ENCODE results near the gene DLX5. TPM values are rescaled to one million over a fixed set of nuclear protein-coding genes. Genes with fewer than 3 reads are reported as not detected.

DLX5 gene
- total and polyA plus RNA-seq, 5 donors from 2014 or later: not detected

DNA sequence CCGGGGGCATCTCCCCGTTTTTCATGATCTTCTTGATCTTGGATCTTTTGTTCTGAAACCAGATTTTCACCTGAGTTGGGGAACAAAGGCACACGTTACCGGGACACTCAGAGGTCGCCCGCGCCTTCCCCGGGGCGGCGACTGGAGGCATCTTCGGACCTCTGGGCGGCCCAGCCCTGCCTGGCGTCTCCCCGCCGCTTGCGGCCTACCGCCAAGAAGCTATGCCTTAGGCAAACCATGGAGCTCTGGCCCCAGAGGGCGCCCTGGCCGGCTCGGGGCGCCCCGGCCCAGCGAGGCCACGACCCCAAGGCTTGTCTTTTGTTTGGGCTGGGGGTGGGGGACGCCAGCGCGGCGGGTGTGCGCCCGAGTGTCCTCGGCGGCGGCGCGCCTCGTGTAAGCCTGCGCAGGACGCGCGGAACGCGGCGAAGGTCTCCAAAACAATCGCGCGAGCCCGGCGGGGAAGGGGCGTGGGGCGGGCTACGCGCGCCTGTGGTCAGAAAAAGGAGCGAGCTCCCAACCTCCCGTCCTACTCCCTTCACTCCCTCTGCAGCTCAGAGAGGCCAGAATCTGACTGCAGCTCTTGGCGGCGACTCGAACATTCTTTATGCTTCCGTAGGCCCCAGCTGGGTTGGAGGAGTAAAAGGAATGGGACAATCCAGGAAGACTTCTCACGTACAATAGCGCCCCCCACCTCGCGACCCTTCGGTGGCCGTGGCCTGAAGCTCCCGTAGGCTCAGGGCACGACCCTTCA, 3.5 kb downstream of the DLX5 start:
- Mint-ChIP-seq H3K9me3 (peaks cover 0 to 18% (median 0%) of the 10 kb centered on the region in 7 donors), H3K36me3 (peaks cover 3% of the 10 kb centered on the region), H3K27me3 (peaks cover 97% of the 10 kb centered on the region), H3K4me3 (peak overlapping the region in 1 of 4 donors; percentile 16), H3K27ac (no peak overlapping the region), H3K4me1 (peaks cover 4 to 42% (median 13%) of the 10 kb centered on the region in 4 donors)
- DNase-seq (no peak), ATAC-seq (ENCODE audit: low read depth in 2 of 2) (no peak)
- Histone ChIP-seq H3K27me3 (ENCODE audit: control insufficient read depth, insufficient read depth, low read length) (peaks cover 35% of the 10 kb centered on the region), H3K4me3 (ENCODE audit: low read depth, low read length) (no peak overlapping the region), H3K27ac (ENCODE audit: insufficient read depth, low read length, poor library complexity, severe bottlenecking) (no peak overlapping the region), H3K9me3 (ENCODE audit: control insufficient read depth in 2 of 2, low read length in 2 of 2) (no peaks in the 10 kb centered on the region), H3K4me1 (ENCODE audit: control insufficient read depth, insufficient read depth, low read length, poor library complexity, severe bottlenecking) (no peaks in the 10 kb centered on the region), H3K36me3 (ENCODE audit: control insufficient read depth, insufficient read depth, low read length) (no peaks in the 10 kb centered on the region)

DNA sequence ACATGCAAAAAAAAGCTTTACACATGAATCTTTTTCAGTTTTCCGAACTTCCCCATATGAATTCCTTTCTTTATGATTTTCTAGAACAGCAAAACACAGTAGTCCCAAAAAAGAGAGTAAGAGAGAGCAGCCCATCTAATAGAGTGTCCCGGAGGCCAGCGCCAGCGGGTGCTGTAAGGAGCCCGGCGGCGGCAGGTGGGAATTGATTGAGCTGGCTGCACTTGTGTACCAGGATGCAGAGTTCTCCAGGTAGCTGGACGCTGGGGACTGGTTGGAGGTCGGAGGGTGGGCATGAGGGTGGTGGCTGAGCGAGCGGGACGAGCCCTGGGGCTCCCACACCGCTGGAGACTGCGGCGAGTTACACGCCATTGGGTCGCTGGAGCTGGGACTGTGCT, 4.0 kb downstream of the DLX5 start:
- H3K27ac Mint-ChIP-seq: no peak overlapping the region

DNA sequence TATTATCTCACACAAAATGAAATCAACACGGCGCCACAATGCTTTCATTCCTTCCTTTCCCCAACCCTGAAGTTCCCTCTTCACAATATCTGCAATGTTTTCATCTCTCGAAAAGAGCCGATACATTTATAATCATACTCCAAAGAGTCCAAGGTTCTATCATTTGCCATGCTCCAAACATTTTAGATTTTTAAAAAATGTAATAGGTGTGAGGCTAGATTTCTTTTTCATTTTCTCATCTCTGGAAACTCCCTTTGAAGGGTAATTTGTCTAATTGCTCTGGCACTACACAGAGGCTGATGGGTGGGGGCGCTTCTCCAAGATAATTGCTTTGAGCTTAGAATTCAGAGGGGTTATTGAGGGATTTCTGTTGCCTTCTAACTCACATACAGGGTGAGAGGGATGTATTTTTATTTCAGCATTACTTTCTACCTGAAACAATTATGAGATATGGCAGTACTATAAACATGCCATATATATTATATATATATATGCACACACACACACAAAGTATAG, 4.9 kb downstream of the DLX5 start:
- Histone ChIP-seq H3K4me1 (ENCODE audit: control insufficient read depth, insufficient read depth, low read length, poor library complexity, severe bottlenecking) (no peaks in the 10 kb centered on the region), H3K9me3 (ENCODE audit: control insufficient read depth in 2 of 2, low read length in 2 of 2) (peaks cover 0 to 4% of the 10 kb centered on the region in 2 experiments), H3K27ac (ENCODE audit: insufficient read depth, low read length, poor library complexity, severe bottlenecking) (no peak overlapping the region), H3K4me3 (ENCODE audit: low read depth, low read length) (no peak overlapping the region), H3K36me3 (ENCODE audit: control insufficient read depth, insufficient read depth, low read length) (no peaks in the 10 kb centered on the region), H3K27me3 (ENCODE audit: control insufficient read depth, insufficient read depth, low read length) (peaks cover 37% of the 10 kb centered on the region)
- Mint-ChIP-seq H3K27ac (no peak overlapping the region), H3K4me1 (peaks cover 4 to 37% (median 12%) of the 10 kb centered on the region in 4 donors), H3K9me3 (peaks cover 0 to 18% (median 0%) of the 10 kb centered on the region in 7 donors), H3K36me3 (peaks cover 3% of the 10 kb centered on the region), H3K27me3 (peaks cover 97% of the 10 kb centered on the region), H3K4me3 (no peak overlapping the region)
- DNase-seq (no peak), ATAC-seq (ENCODE audit: low read depth in 2 of 2) (no peak)

More for the DNA sequence above, 4.0 kb downstream of the DLX5 start:
- H3K9me3 Mint-ChIP-seq: peaks cover 0 to 20% (median 0%) of the 10 kb centered on the region in 7 donors
- Histone ChIP-seq H3K4me3 (ENCODE audit: low read depth, low read length) (no peak overlapping the region), H3K36me3 (ENCODE audit: control insufficient read depth, insufficient read depth, low read length) (no peaks in the 10 kb centered on the region), H3K9me3 (ENCODE audit: control insufficient read depth in 2 of 2, low read length in 2 of 2) (no peaks in the 10 kb centered on the region), H3K4me1 (ENCODE audit: control insufficient read depth, insufficient read depth, low read length, poor library complexity, severe bottlenecking) (no peaks in the 10 kb centered on the region), H3K27me3 (ENCODE audit: control insufficient read depth, insufficient read depth, low read length) (peaks cover 34% of the 10 kb centered on the region), H3K27ac (ENCODE audit: insufficient read depth, low read length, poor library complexity, severe bottlenecking) (no peak overlapping the region)
- peaks cover 97% of the 10 kb centered on the region for H3K27me3 Mint-ChIP-seq
- no peak for ATAC-seq (ENCODE audit: low read depth in 2 of 2)
- H3K36me3 Mint-ChIP-seq: peaks cover 3% of the 10 kb centered on the region
- peaks cover 4 to 38% (median 12%) of the 10 kb centered on the region in 4 donors for H3K4me1 Mint-ChIP-seq
- no peak for DNase-seq
- H3K4me3 Mint-ChIP-seq: peak overlapping the region in 2 of 4 donors; percentile 9 to 58

DNA sequence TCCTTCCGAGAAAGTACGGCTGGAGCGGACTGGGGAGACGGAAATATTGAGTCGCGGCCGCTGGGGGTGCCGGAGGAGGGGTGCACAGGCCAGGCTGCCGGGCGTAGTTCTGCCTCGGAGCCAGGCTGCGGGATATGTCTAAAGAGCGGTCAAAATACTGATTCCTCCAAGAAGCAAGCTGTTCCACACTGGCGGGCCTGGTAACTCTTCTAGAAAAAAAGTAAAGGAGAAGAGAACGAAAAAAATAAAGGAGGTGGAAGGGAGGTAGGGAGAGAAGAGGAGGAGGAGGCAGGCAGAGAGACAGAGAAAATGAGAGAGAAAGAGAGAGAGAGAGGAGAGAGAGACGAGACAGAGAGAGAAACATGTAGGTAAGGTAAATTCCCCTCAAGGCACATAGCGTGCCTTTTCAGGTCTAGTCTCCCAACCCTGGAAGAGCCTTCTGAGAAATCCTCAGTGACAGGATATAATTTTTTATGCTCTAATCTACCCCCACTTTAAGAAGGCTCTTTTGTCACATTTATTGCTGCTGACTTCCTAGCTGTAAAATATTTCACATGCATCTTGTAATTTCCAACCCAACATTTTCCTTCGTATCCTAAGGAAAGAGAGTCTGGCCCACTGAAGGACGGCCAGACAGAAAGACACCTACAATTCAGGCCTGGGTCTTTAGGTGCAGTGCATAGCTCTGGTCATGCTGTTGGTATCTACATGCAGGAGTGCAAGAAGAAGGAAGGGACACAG, 5.7 kb downstream of the DLX5 start:
- Histone ChIP-seq H3K27ac (ENCODE audit: insufficient read depth, low read length, poor library complexity, severe bottlenecking) (no peak overlapping the region), H3K4me3 (ENCODE audit: low read depth, low read length) (no peak overlapping the region), H3K4me1 (ENCODE audit: control insufficient read depth, insufficient read depth, low read length, poor library complexity, severe bottlenecking) (no peaks in the 10 kb centered on the region), H3K9me3 (ENCODE audit: control insufficient read depth in 2 of 2, low read length in 2 of 2) (peaks cover 0 to 4% of the 10 kb centered on the region in 2 experiments), H3K36me3 (ENCODE audit: control insufficient read depth, insufficient read depth, low read length) (no peaks in the 10 kb centered on the region), H3K27me3 (ENCODE audit: control insufficient read depth, insufficient read depth, low read length) (peaks cover 40% of the 10 kb centered on the region)
- Mint-ChIP-seq H3K9me3 (peaks cover 0 to 16% (median 0%) of the 10 kb centered on the region in 7 donors), H3K4me1 (peaks cover 4 to 32% (median 10%) of the 10 kb centered on the region in 4 donors), H3K27ac (no peak overlapping the region), H3K36me3 (peaks cover 3% of the 10 kb centered on the region), H3K4me3 (no peak overlapping the region), H3K27me3 (peaks cover 97% of the 10 kb centered on the region)
- DNase-seq (no peak), ATAC-seq (ENCODE audit: low read depth in 2 of 2) (no peak)

DNA sequence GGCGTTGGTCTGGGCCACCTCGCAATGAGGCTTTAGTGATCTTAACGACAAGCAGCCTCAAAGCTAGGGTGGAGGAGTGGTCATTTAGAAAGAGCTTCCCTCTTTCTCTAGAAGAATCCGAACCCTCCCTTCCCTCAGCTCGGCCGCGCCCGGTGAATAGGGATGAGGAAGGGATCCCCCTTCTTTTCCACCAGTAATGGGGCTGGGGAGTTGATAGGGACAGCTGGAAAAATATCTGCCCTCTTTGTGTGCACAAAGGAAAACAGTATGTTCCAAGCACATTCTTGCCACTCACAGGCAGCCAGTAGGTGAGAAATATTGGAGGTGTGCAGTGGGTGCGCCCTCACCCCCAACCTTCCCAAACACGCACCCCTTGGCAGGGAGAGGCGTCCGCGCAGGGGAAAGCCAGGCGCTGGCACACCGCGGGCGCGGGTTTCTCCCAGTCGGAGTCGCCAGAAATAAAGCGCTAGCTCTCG, 6.5 kb downstream of the DLX5 start:
- Histone ChIP-seq H3K9me3 (ENCODE audit: control insufficient read depth in 2 of 2, low read length in 2 of 2) (peaks cover 0 to 4% of the 10 kb centered on the region in 2 experiments), H3K4me3 (ENCODE audit: low read depth, low read length) (no peak overlapping the region), H3K36me3 (ENCODE audit: control insufficient read depth, insufficient read depth, low read length) (no peaks in the 10 kb centered on the region), H3K27me3 (ENCODE audit: control insufficient read depth, insufficient read depth, low read length) (peaks cover 44% of the 10 kb centered on the region), H3K4me1 (ENCODE audit: control insufficient read depth, insufficient read depth, low read length, poor library complexity, severe bottlenecking) (no peaks in the 10 kb centered on the region), H3K27ac (ENCODE audit: insufficient read depth, low read length, poor library complexity, severe bottlenecking) (no peak overlapping the region)
- peaks cover 4 to 29% (median 9%) of the 10 kb centered on the region in 4 donors for H3K4me1 Mint-ChIP-seq
- peaks cover 0 to 14% (median 0%) of the 10 kb centered on the region in 7 donors for H3K9me3 Mint-ChIP-seq
- ATAC-seq (ENCODE audit: low read depth in 2 of 2) (no peak), DNase-seq (no peak)
- H3K4me3 Mint-ChIP-seq: no peak overlapping the region
- H3K27ac Mint-ChIP-seq: no peak overlapping the region
- H3K36me3 Mint-ChIP-seq: peaks cover 3% of the 10 kb centered on the region
- peaks cover 97% of the 10 kb centered on the region for H3K27me3 Mint-ChIP-seq

DNA sequence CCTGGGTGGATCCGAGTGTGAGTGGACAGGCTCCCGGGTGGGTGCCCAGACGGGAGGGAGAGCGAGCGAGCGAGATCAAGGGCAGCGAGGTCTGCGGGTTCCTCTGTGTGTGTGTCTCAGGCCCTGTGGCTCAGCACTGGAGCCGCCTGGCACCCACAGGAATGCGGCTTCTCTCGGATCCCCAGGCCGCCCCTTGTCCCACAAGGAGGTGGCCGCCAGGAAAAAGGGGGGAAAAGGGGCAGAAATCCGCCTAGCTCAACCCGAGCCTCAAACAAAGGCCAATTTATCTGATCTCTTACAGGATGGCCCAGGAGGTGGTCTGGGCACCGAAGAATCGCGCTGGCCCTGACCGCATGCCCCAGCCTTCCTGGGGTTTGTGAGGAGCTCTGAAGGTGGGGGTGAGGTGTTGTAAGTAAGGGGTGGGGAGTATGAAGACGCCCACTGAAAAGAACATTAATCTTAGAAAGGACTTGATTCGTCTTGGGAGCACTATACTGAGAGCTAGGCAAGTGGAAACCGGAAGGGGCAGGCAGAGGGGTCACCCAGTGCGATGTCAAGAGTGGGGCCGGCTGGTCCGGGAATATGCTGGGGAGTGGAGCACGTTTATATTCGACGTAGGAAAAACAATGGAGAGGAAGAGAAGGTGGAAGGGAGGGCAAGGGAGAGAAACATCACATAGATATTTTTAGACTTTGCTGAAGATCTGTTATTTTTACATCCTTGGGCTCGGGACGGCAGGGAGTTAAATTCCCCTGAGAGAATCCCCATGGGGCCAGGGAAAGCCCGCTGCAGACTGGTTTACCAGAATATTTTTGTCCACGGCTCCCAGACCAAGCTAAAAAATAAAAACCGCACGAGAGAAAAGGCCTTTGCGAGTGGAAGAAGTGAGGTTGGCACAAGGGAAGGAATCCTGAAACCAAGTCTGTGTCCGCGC, 7.2 kb downstream of the DLX5 start:
- peaks cover 97% of the 10 kb centered on the region for H3K27me3 Mint-ChIP-seq
- Histone ChIP-seq H3K4me3 (ENCODE audit: low read depth, low read length) (no peak overlapping the region), H3K4me1 (ENCODE audit: control insufficient read depth, insufficient read depth, low read length, poor library complexity, severe bottlenecking) (no peaks in the 10 kb centered on the region), H3K9me3 (ENCODE audit: control insufficient read depth in 2 of 2, low read length in 2 of 2) (peaks cover 2 to 4% of the 10 kb centered on the region in 2 experiments), H3K36me3 (ENCODE audit: control insufficient read depth, insufficient read depth, low read length) (no peaks in the 10 kb centered on the region), H3K27me3 (ENCODE audit: control insufficient read depth, insufficient read depth, low read length) (peaks cover 50% of the 10 kb centered on the region), H3K27ac (ENCODE audit: insufficient read depth, low read length, poor library complexity, severe bottlenecking) (no peak overlapping the region)
- no peak for DNase-seq
- H3K4me3 Mint-ChIP-seq: no peak overlapping the region
- H3K36me3 Mint-ChIP-seq: peaks cover 3% of the 10 kb centered on the region
- H3K9me3 Mint-ChIP-seq: peaks cover 0 to 15% (median 0%) of the 10 kb centered on the region in 7 donors
- no peak overlapping the region for H3K27ac Mint-ChIP-seq
- ATAC-seq (ENCODE audit: low read depth in 2 of 2): no peak
- H3K4me1 Mint-ChIP-seq: peaks cover 4 to 24% (median 8%) of the 10 kb centered on the region in 4 donors
